Measurements from ENCODE around the gene TMEM130. TPM values are rescaled to one million over a fixed set of nuclear protein-coding genes. Genes with fewer than 3 reads are reported as not detected.

Gene TMEM130
- total RNA-seq, 1 experiment from 2014 or later: 1.7 TPM

DNA sequence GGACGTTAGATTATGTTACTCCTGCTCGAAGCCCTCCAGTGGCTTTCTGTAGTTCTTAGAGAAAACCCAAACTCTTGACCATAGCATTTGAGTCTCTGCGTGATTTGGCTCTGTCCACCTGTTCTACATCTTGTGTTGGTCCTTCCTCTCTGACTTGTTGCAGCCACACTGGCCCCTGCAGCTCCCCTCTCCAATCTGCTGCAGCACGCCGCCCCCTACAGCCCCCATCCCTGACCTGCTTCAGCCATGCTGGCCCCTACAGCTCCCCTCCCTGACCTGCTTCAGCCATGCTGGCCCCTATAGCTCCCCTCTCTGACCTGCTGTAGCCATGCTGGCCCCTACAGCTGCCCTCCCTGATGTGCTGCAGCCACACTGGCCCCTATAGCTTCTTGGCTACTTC is 37.8 kb upstream of the TMEM130 start:
- H2BK15ac ChIP-seq (ENCODE audit: low read depth, low read length): no peak overlapping the region
- H3K18ac ChIP-seq (ENCODE audit: insufficient read length, low read depth, low read length): no peak overlapping the region
- H2BK5ac ChIP-seq (ENCODE audit: insufficient read length, low read length): no peak overlapping the region
- no peak overlapping the region for H2AFZ ChIP-seq (ENCODE audit: low read length)
- no peak overlapping the region for H3K14ac ChIP-seq (ENCODE audit: insufficient read depth, low read length)
- H3K4me1 ChIP-seq (ENCODE audit: insufficient read depth, low read length): no peaks in the 10 kb centered on the region
- no peak overlapping the region for H4K8ac ChIP-seq (replicated peaks; ENCODE audit: insufficient read length, low read depth, low read length)
- no peaks in the 10 kb centered on the region for H3K27me3 ChIP-seq (ENCODE audit: insufficient read depth, low read length)
- H3K56ac ChIP-seq (ENCODE audit: insufficient read length, low read depth, low read length): no peak overlapping the region
- no peak overlapping the region for H2BK120ac ChIP-seq (ENCODE audit: low read depth, low read length, poor library complexity, severe bottlenecking)
- no peak overlapping the region for H3K4ac ChIP-seq (ENCODE audit: low read depth, low read length)
- no peaks in the 10 kb centered on the region for H3K23me2 ChIP-seq (ENCODE audit: insufficient read length, low read depth, low read length, poor library complexity, severe bottlenecking)
- WGBS (ENCODE audit: extremely low coverage, insufficient read length, low lambda C conversion rate): no CpG with 5 or more reads among the region's 5 CpGs
- H2AK5ac ChIP-seq (ENCODE audit: insufficient read length, low read length): no peak overlapping the region
- H3K9me3 Mint-ChIP-seq: peaks cover 19 to 22% of the 10 kb centered on the region in 2 experiments
- no peak overlapping the region for H3T11ph ChIP-seq (ENCODE audit: low read length)
- H3K36me3 Mint-ChIP-seq (ENCODE audit: insufficient read depth in 1 of 3, low read depth in 3 of 3): peaks cover 81 to 100% (median 96%) of the 10 kb centered on the region in 3 experiments
- no peaks in the 10 kb centered on the region for H3K79me1 ChIP-seq (ENCODE audit: insufficient read depth, low read depth, low read length, poor library complexity, severe bottlenecking)
- H3K9me3 ChIP-seq (ENCODE audit: control insufficient read depth, low read depth, low read length): peaks cover 8% of the 10 kb centered on the region
- H4K91ac ChIP-seq (ENCODE audit: insufficient read length, low read depth, low read length): no peak overlapping the region
- no peaks in the 10 kb centered on the region for H3K79me2 ChIP-seq (ENCODE audit: insufficient read depth, low read length)
- H2BK12ac ChIP-seq (ENCODE audit: insufficient read length, low read depth, low read length): no peak overlapping the region
- no peak overlapping the region for H3K23ac ChIP-seq (ENCODE audit: insufficient read length, low read depth, low read length)
- H3K27me3 Mint-ChIP-seq (ENCODE audit: low read depth): no peaks in the 10 kb centered on the region
- no peak overlapping the region for H4K5ac ChIP-seq (ENCODE audit: insufficient read length, low read depth, low read length)
- no peaks in the 10 kb centered on the region for H3K4me1 Mint-ChIP-seq
- peaks cover 2% of the 10 kb centered on the region for H4K20me1 ChIP-seq (ENCODE audit: control insufficient read depth, insufficient read depth, insufficient read length)
- no peak overlapping the region for H2BK20ac ChIP-seq (ENCODE audit: low read depth, low read length, poor library complexity, severe bottlenecking)
- H3K27ac ChIP-seq (ENCODE audit: insufficient read length, low read depth, low read length): no peak overlapping the region
- H3K27ac Mint-ChIP-seq: no peak overlapping the region
- no peak for DNase-seq
- H3K4me3 Mint-ChIP-seq: no peak overlapping the region; a peak in 1 of 5 replicates
- no peak overlapping the region for H3K4me2 ChIP-seq (ENCODE audit: insufficient read depth, insufficient read length, low read length)
- H3K9ac ChIP-seq (ENCODE audit: extremely low read depth, insufficient read length, low read length): no peak overlapping the region
- TF ChIP-seq, protein P1, sequence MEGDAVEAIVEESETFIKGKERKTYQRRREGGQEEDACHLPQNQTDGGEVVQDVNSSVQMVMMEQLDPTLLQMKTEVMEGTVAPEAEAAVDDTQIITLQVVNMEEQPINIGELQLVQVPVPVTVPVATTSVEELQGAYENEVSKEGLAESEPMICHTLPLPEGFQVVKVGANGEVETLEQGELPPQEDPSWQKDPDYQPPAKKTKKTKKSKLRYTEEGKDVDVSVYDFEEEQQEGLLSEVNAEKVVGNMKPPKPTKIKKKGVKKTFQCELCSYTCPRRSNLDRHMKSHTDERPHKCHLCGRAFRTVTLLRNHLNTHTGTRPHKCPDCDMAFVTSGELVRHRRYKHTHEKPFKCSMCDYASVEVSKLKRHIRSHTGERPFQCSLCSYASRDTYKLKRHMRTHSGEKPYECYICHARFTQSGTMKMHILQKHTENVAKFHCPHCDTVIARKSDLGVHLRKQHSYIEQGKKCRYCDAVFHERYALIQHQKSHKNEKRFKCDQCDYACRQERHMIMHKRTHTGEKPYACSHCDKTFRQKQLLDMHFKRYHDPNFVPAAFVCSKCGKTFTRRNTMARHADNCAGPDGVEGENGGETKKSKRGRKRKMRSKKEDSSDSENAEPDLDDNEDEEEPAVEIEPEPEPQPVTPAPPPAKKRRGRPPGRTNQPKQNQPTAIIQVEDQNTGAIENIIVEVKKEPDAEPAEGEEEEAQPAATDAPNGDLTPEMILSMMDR (conservative IDR thresholded peaks at IDR 0.05): no peak
